ENCODE data around the gene KLHL20.
"Not testable (repeated sequence)": the region's sequence is repeated elsewhere in the genome, so short reads cannot be mapped to it uniquely, and the experiment has no call there.

The KLHL20 gene

GRCh38 chr1:173714441-173714758 is 381 bp upstream of the KLHL20 start:
- Histone ChIP-seq H3K14ac (ENCODE audit: low read length) (no peak overlapping the region), H2AK5ac (ENCODE audit: low read length) (no peak overlapping the region), H2AFZ (ENCODE audit: insufficient read depth, low read length, poor library complexity) (peak overlapping the region; percentile 89), H3K4me1 (ENCODE audit: control insufficient read depth in 1 of 2, insufficient read depth in 2 of 2, low read length in 2 of 2) (no peaks in the 10 kb centered on the region), H3K79me2 (ENCODE audit: control insufficient read depth, insufficient read depth, low read length, poor library complexity) (no peaks in the 10 kb centered on the region), H3K27me3 (ENCODE audit: insufficient read depth, low read length) (no peaks in the 10 kb centered on the region), H2BK5ac (ENCODE audit: low read depth, low read length, poor library complexity) (no peak overlapping the region), H3K4me3 (ENCODE audit: low read depth, low read length) (no peak overlapping the region), H3K18ac (ENCODE audit: low read length) (no peak overlapping the region), H3K27ac (ENCODE audit: low read depth, low read length) (no peak overlapping the region), H4K8ac (ENCODE audit: low read depth, low read length) (peak overlapping the region; percentile 73), H3K4ac (ENCODE audit: low read depth, low read length) (no peak overlapping the region), H3K79me1 (ENCODE audit: low read length) (peaks cover 4% of the 10 kb centered on the region), H4K91ac (ENCODE audit: low read depth, low read length) (no peak overlapping the region), H3K23ac (ENCODE audit: low read length) (no peak overlapping the region), H3K9ac (ENCODE audit: low read length) (no peak overlapping the region), H3K36me3 (ENCODE audit: control insufficient read depth in 1 of 2, insufficient read depth in 2 of 2, low read length in 2 of 2) (no peaks in the 10 kb centered on the region), H4K12ac (ENCODE audit: low read depth, low read length) (peak overlapping the region; percentile 49), H3K4me2 (ENCODE audit: low read length) (peak overlapping the region; percentile 88), H2BK12ac (ENCODE audit: low read length) (no peak overlapping the region), H3K9me3 (ENCODE audit: insufficient read depth, low read depth, low read length) (no peaks in the 10 kb centered on the region), H2BK120ac (ENCODE audit: insufficient read depth, low read length, poor library complexity) (no peak overlapping the region)
- no peak for DNase-seq
- no CpG with 5 or more reads among the region's 3 CpGs for WGBS (ENCODE audit: extremely low coverage, insufficient coverage, insufficient read length)

GRCh38 chr1:173715538-173715844 is 710 bp downstream of the KLHL20 start:
- no peaks in the 10 kb centered on the region for H3K79me2 ChIP-seq (ENCODE audit: control insufficient read depth, insufficient read depth, low read length, poor library complexity)
- no peak overlapping the region for H3K23ac ChIP-seq (ENCODE audit: low read length)
- H2BK12ac ChIP-seq (ENCODE audit: low read length): no peak overlapping the region
- H3K9ac ChIP-seq (ENCODE audit: low read length): peak overlapping the region; percentile 89
- H3K9me3 ChIP-seq (ENCODE audit: insufficient read depth, low read depth, low read length): no peaks in the 10 kb centered on the region
- H3K4me2 ChIP-seq (ENCODE audit: low read length): peak overlapping the region; percentile 88
- no peak overlapping the region for H4K8ac ChIP-seq (ENCODE audit: low read depth, low read length)
- DNase-seq: peak in 1 of 2 donors; percentile 50
- H3K4me1 ChIP-seq (ENCODE audit: control insufficient read depth in 1 of 2, insufficient read depth in 2 of 2, low read length in 2 of 2): no peaks in the 10 kb centered on the region
- H3K36me3 ChIP-seq (ENCODE audit: control insufficient read depth in 1 of 2, insufficient read depth in 2 of 2, low read length in 2 of 2): no peaks in the 10 kb centered on the region
- no peak overlapping the region for H2BK5ac ChIP-seq (ENCODE audit: low read depth, low read length, poor library complexity)
- no peak overlapping the region for H4K12ac ChIP-seq (ENCODE audit: low read depth, low read length)
- H3K14ac ChIP-seq (ENCODE audit: low read length): no peak overlapping the region
- H3K27ac ChIP-seq (ENCODE audit: low read depth, low read length): peak overlapping the region; percentile 62
- no peak overlapping the region for H2AK5ac ChIP-seq (ENCODE audit: low read length)
- H3K79me1 ChIP-seq (ENCODE audit: low read length): peaks cover 4% of the 10 kb centered on the region
- peak overlapping the region; percentile 68 for H2AFZ ChIP-seq (ENCODE audit: insufficient read depth, low read length, poor library complexity)
- no peak overlapping the region for H4K91ac ChIP-seq (ENCODE audit: low read depth, low read length)
- no CpG with 5 or more reads among the region's 8 CpGs for WGBS (ENCODE audit: extremely low coverage, insufficient coverage, insufficient read length)
- no peak overlapping the region for H2BK120ac ChIP-seq (ENCODE audit: insufficient read depth, low read length, poor library complexity)
- no peaks in the 10 kb centered on the region for H3K27me3 ChIP-seq (ENCODE audit: insufficient read depth, low read length)
- H3K18ac ChIP-seq (ENCODE audit: low read length): no peak overlapping the region
- no peak overlapping the region for H3K4ac ChIP-seq (ENCODE audit: low read depth, low read length)
- peak overlapping the region; percentile 92 for H3K4me3 ChIP-seq (ENCODE audit: low read depth, low read length)

GRCh38 chr1:173717238-173717637 is 2.5 kb downstream of the KLHL20 start:
- no peak overlapping the region for H3K23ac ChIP-seq (ENCODE audit: low read length)
- no CpG with 5 or more reads among the region's 2 CpGs for whole genome bisulfite sequencing (ENCODE audit: extremely low coverage, insufficient coverage, insufficient read length)
- no peaks in the 10 kb centered on the region for H3K36me3 ChIP-seq (ENCODE audit: control insufficient read depth in 1 of 2, insufficient read depth in 2 of 2, low read length in 2 of 2)
- no peak overlapping the region for H3K4me2 ChIP-seq (ENCODE audit: low read length)
- DNase-seq: no peak
- H3K9ac ChIP-seq (ENCODE audit: low read length): no peak overlapping the region
- H4K91ac ChIP-seq (ENCODE audit: low read depth, low read length): no peak overlapping the region
- no peaks in the 10 kb centered on the region for H3K9me3 ChIP-seq (ENCODE audit: insufficient read depth, low read depth, low read length)
- no peaks in the 10 kb centered on the region for H3K27me3 ChIP-seq (ENCODE audit: insufficient read depth, low read length)
- H3K14ac ChIP-seq (ENCODE audit: low read length): no peak overlapping the region
- no peak overlapping the region for H4K12ac ChIP-seq (ENCODE audit: low read depth, low read length)
- peaks cover 4% of the 10 kb centered on the region for H3K79me1 ChIP-seq (ENCODE audit: low read length)
- H2BK5ac ChIP-seq (ENCODE audit: low read depth, low read length, poor library complexity): no peak overlapping the region
- H2AK5ac ChIP-seq (ENCODE audit: low read length): no peak overlapping the region
- no peak overlapping the region for H3K18ac ChIP-seq (ENCODE audit: low read length)
- H3K4ac ChIP-seq (ENCODE audit: low read depth, low read length): no peak overlapping the region
- H2BK12ac ChIP-seq (ENCODE audit: low read length): no peak overlapping the region
- H3K4me3 ChIP-seq (ENCODE audit: low read depth, low read length): no peak overlapping the region
- no peaks in the 10 kb centered on the region for H3K79me2 ChIP-seq (ENCODE audit: control insufficient read depth, insufficient read depth, low read length, poor library complexity)
- H3K27ac ChIP-seq (ENCODE audit: low read depth, low read length): no peak overlapping the region
- H2BK120ac ChIP-seq (ENCODE audit: insufficient read depth, low read length, poor library complexity): no peak overlapping the region
- H4K8ac ChIP-seq (ENCODE audit: low read depth, low read length): no peak overlapping the region
- H3K4me1 ChIP-seq (ENCODE audit: control insufficient read depth in 1 of 2, insufficient read depth in 2 of 2, low read length in 2 of 2): no peaks in the 10 kb centered on the region
- no peak overlapping the region for H2AFZ ChIP-seq (ENCODE audit: insufficient read depth, low read length, poor library complexity)

GRCh38 chr1:173731331-173731730 is 16.6 kb downstream of the KLHL20 start:
- not testable (repeated sequence) for H3K4me2 ChIP-seq (ENCODE audit: low read length); H3K36me3 ChIP-seq (ENCODE audit: control insufficient read depth in 1 of 2, insufficient read depth in 2 of 2, low read length in 2 of 2); H3K4me1 ChIP-seq (ENCODE audit: control insufficient read depth in 1 of 2, insufficient read depth in 2 of 2, low read length in 2 of 2); H3K18ac ChIP-seq (ENCODE audit: low read length); DNase-seq; H2AK5ac ChIP-seq (ENCODE audit: low read length); H3K4ac ChIP-seq (ENCODE audit: low read depth, low read length); H2BK12ac ChIP-seq (ENCODE audit: low read length); H4K8ac ChIP-seq (ENCODE audit: low read depth, low read length); H3K27ac ChIP-seq (ENCODE audit: low read depth, low read length); H4K91ac ChIP-seq (ENCODE audit: low read depth, low read length); H3K9ac ChIP-seq (ENCODE audit: low read length); H3K27me3 ChIP-seq (ENCODE audit: insufficient read depth, low read length); H3K79me1 ChIP-seq (ENCODE audit: low read length); H3K9me3 ChIP-seq (ENCODE audit: insufficient read depth, low read depth, low read length); H3K4me3 ChIP-seq (ENCODE audit: low read depth, low read length); H3K79me2 ChIP-seq (ENCODE audit: control insufficient read depth, insufficient read depth, low read length, poor library complexity); H3K14ac ChIP-seq (ENCODE audit: low read length); H3K23ac ChIP-seq (ENCODE audit: low read length); H2BK5ac ChIP-seq (ENCODE audit: low read depth, low read length, poor library complexity); H2AFZ ChIP-seq (ENCODE audit: insufficient read depth, low read length, poor library complexity); H4K12ac ChIP-seq (ENCODE audit: low read depth, low read length); H2BK120ac ChIP-seq (ENCODE audit: insufficient read depth, low read length, poor library complexity)
- WGBS (ENCODE audit: extremely low coverage, insufficient coverage, insufficient read length): no CpG with 5 or more reads among the region's 1 CpG

GRCh38 chr1:173733912-173734311 is 19.1 kb downstream of the KLHL20 start:
- no peak overlapping the region for H4K12ac ChIP-seq (ENCODE audit: low read depth, low read length)
- H2BK120ac ChIP-seq (ENCODE audit: insufficient read depth, low read length, poor library complexity): no peak overlapping the region
- H3K9ac ChIP-seq (ENCODE audit: low read length): no peak overlapping the region
- no CpG with 5 or more reads among the region's 9 CpGs for WGBS (ENCODE audit: extremely low coverage, insufficient coverage, insufficient read length)
- H2BK12ac ChIP-seq (ENCODE audit: low read length): no peak overlapping the region
- H4K8ac ChIP-seq (ENCODE audit: low read depth, low read length): no peak overlapping the region
- no peaks in the 10 kb centered on the region for H3K27me3 ChIP-seq (ENCODE audit: insufficient read depth, low read length)
- DNase-seq: no peak
- H4K91ac ChIP-seq (ENCODE audit: low read depth, low read length): no peak overlapping the region
- no peak overlapping the region for H3K23ac ChIP-seq (ENCODE audit: low read length)
- H3K79me2 ChIP-seq (ENCODE audit: control insufficient read depth, insufficient read depth, low read length, poor library complexity): no peaks in the 10 kb centered on the region
- no peak overlapping the region for H2BK5ac ChIP-seq (ENCODE audit: low read depth, low read length, poor library complexity)
- H3K4me3 ChIP-seq (ENCODE audit: low read depth, low read length): no peak overlapping the region
- no peaks in the 10 kb centered on the region for H3K9me3 ChIP-seq (ENCODE audit: insufficient read depth, low read depth, low read length)
- H3K36me3 ChIP-seq (ENCODE audit: control insufficient read depth in 1 of 2, insufficient read depth in 2 of 2, low read length in 2 of 2): peaks cover 6% of the 10 kb centered on the region in 2 experiments
- no peaks in the 10 kb centered on the region for H3K79me1 ChIP-seq (ENCODE audit: low read length)
- H3K27ac ChIP-seq (ENCODE audit: low read depth, low read length): no peak overlapping the region
- H3K14ac ChIP-seq (ENCODE audit: low read length): no peak overlapping the region
- H3K4me1 ChIP-seq (ENCODE audit: control insufficient read depth in 1 of 2, insufficient read depth in 2 of 2, low read length in 2 of 2): no peaks in the 10 kb centered on the region
- no peak overlapping the region for H3K4ac ChIP-seq (ENCODE audit: low read depth, low read length)
- no peak overlapping the region for H2AK5ac ChIP-seq (ENCODE audit: low read length)
- no peak overlapping the region for H2AFZ ChIP-seq (ENCODE audit: insufficient read depth, low read length, poor library complexity)
- H3K18ac ChIP-seq (ENCODE audit: low read length): no peak overlapping the region
- H3K4me2 ChIP-seq (ENCODE audit: low read length): no peak overlapping the region
